C4-2B (cell line): ENCODE data around the gene GDF11.

Source experiments
- ZFX ChIP-seq: fragments of 450-650 bp; IDR thresholded peaks from 2 replicates; pipeline ENCODE4 v1.6.1; 2017
- TF ChIP-seq, protein P1 (sequence below): fragments of 450-650 bp; conservative IDR thresholded peaks from 2 replicates; pipeline ENCODE4 v1.5.1; 2017; ENCODE audit warnings: mild to moderate bottlenecking

DNA sequence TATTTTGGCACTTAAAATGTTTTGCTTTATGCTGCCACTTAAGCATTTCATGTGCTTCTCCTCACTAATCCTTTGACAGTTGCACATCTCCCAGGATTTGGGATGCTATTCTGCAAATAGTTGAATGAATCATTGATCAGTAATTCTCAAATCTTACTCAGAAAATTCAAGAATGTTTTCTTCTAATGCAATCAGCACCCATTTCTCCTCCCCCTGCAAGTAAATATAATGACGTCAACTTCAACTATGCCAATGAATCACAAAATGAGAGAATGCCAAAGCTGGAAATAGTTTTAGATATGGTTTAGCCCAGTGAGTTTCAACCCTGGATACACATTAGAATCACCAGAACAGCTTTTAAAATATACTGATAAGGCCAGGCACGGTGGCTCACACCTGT lies 29.2 kb upstream of the GDF11 start:
- TF ChIP-seq, protein P1, sequence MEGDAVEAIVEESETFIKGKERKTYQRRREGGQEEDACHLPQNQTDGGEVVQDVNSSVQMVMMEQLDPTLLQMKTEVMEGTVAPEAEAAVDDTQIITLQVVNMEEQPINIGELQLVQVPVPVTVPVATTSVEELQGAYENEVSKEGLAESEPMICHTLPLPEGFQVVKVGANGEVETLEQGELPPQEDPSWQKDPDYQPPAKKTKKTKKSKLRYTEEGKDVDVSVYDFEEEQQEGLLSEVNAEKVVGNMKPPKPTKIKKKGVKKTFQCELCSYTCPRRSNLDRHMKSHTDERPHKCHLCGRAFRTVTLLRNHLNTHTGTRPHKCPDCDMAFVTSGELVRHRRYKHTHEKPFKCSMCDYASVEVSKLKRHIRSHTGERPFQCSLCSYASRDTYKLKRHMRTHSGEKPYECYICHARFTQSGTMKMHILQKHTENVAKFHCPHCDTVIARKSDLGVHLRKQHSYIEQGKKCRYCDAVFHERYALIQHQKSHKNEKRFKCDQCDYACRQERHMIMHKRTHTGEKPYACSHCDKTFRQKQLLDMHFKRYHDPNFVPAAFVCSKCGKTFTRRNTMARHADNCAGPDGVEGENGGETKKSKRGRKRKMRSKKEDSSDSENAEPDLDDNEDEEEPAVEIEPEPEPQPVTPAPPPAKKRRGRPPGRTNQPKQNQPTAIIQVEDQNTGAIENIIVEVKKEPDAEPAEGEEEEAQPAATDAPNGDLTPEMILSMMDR: no peak
- no peak for TF ChIP-seq ZFX
